Heart left ventricle (tissue), 13 donors: ENCODE measurements around the gene MVB12B.

Experiments
- CTCF ChIP-seq, 12 donors: fragments of 200-600 bp; sonication (generic) in 4 of 12; IDR thresholded peaks; one replicate each; pipeline versions ENCODE4 v1.5.0 to v1.8.0; 2018 to 2022; ENCODE audit warnings: antibody characterized with exemption in 12 of 12, mild to moderate bottlenecking in 5 of 12
- POLR2A ChIP-seq, 2 donors: fragments of 450-650 bp; IDR thresholded peaks; one replicate each; pipeline ENCODE4 v1.6.1; 2017; ENCODE audit warnings: antibody characterized with exemption in 2 of 2, mild to moderate bottlenecking in 2 of 2, moderate library complexity in 2 of 2
- donor health status: ischemic (EF 13 %, LVEDD 7.1; RV severe dilation, severe dysfunction).
- donor health status: DM: no; HTN: yes; CAD: no.
- donor health status: DM: no; HTN: no; CAD: no.
- donor health status: ischemic (EF 25% LVEDD 6.9; RV normal size, moderate dysfunction).
- donor health status: ischemic (EF 25% LVEDD 5.7; RV mildly dilated, moderate dysfunction).
- donor health status: ischemic (EF 35%, LVEDD 5.7; RV mildly dilated, moderate dysfunction).
- donor health status: nonischemic (EF 11% LVEDD 7.7; RV severe dilation, severe dysfunction).
- donor health status: DM: yes; HTN: yes; CAD: no.
- donor health status: PGD.
- donor health status: ischemic (EF 29% LVEDD 5.4; RV normal size, mild dysfunction).
- donor health status: nonischemic (EF 23%, LVEDD 6.1; RV moderate dilation, normal function).

GRCh38 chr9:126375386-126375785 is 48.8 kb downstream of the MVB12B start:
- TF ChIP-seq CTCF (IDR thresholded peaks at IDR 0.05) (peak in 1 of 12 donors; percentile 10), POLR2A (IDR thresholded peaks at IDR 0.05) (no peak)
